Hepatocyte (in vitro differentiated cells): ENCODE results near the gene HYAL3.

Source experiments
- CTCF ChIP-seq: fragments of 200-600 bp; sonication (generic); IDR thresholded peaks from 2 replicates; pipeline ENCODE4 v1.5.1; 2016; ENCODE audit warnings: antibody characterized with exemption, mild to moderate bottlenecking; ENCODE audit not compliant: poor library complexity
- EZH2phosphoT487 ChIP-seq: fragments of 200-600 bp; sonication (generic); IDR thresholded peaks from one replicate; pipeline ENCODE4 v1.6.1; 2018; ENCODE audit warnings: antibody characterized with exemption, mild to moderate bottlenecking, low read depth, moderate library complexity; ENCODE audit not compliant: unreplicated experiment, severe bottlenecking

- TF ChIP-seq EZH2phosphoT487 (no peak), CTCF (no peak)
Measured at GRCh38 chr3:50322115-50322385, 22.8 kb upstream of the HYAL3 start.
